CD14-positive monocyte (primary cell): ENCODE results near the gene DCLK3. TPM values are rescaled to one million over a fixed set of nuclear protein-coding genes. Genes with fewer than 3 reads are reported as not detected.

Source experiments
- DNase-seq, 3 donors: peaks; one replicate each; pipeline ENCODE4 v3.0.0-alpha.2; 2011 to 2022
- H2AFZ ChIP-seq: 2 replicates; pipeline ENCODE4 v1.6.0; 2012; ENCODE audit warnings: mild to moderate bottlenecking, low read depth, low read length, inconsistent platforms; ENCODE audit not compliant: insufficient read depth, poor library complexity, severe bottlenecking
- H3K27ac ChIP-seq, 2 donors: 1 replicate in 1 of 2; 2 replicates in 1 of 2; pipeline ENCODE4 v1.5.1; 2012 to 2013; ENCODE audit warnings: low read length in 2 of 2, control low read depth in 1 of 2, inconsistent platforms in 1 of 2, low read depth in 1 of 2, mild to moderate bottlenecking in 1 of 2
- H3K27me3 ChIP-seq, 2 donors: one replicate each; pipeline versions ENCODE4 v1.6.0 to v1.6.1; 2011 to 2013; ENCODE audit warnings: low read length in 2 of 2; ENCODE audit not compliant: control insufficient read depth in 2 of 2, insufficient read depth in 2 of 2
- H3K36me3 ChIP-seq, 2 donors: replicated peaks in 1 of 2; 1 replicate in 1 of 2; 2 replicates in 1 of 2; pipeline versions ENCODE4 v1.5.1 to v1.6.1; 2012 to 2013; ENCODE audit warnings: low read length in 2 of 2, control low read depth in 1 of 2, inconsistent platforms in 1 of 2, mild to moderate bottlenecking in 1 of 2; ENCODE audit not compliant: insufficient read depth in 2 of 2, control insufficient read depth in 1 of 2
- H3K4me1 ChIP-seq, 2 donors: 1 replicate in 1 of 2; 2 replicates in 1 of 2; pipeline versions ENCODE4 v1.5.1 to v1.6.1; 2012 to 2013; ENCODE audit warnings: low read length in 2 of 2, control low read depth in 1 of 2, inconsistent platforms in 1 of 2, mild to moderate bottlenecking in 1 of 2, moderate library complexity in 1 of 2; ENCODE audit not compliant: insufficient read depth in 2 of 2, control insufficient read depth in 1 of 2
- H3K4me2 ChIP-seq: replicated peaks from 2 replicates; pipeline ENCODE3; 2012; ENCODE audit warnings: low read length, moderate library complexity, mild to moderate bottlenecking; ENCODE audit not compliant: poor library complexity, severe bottlenecking; ENCODE audit errors: extremely low read depth
- H3K4me3 ChIP-seq, 3 experiments: fragments of 200-600 bp in 1 of 3; sonication (generic) in 1 of 3; replicated peaks in 1 of 3; 1 replicate in 2 of 3; 2 replicates in 1 of 3; pipeline ENCODE4 v1.5.1; 2011 to 2013; ENCODE audit warnings: low read length in 3 of 3, mild to moderate bottlenecking in 3 of 3, control low read depth in 2 of 3, low read depth in 2 of 3, inconsistent platforms in 1 of 3, moderate library complexity in 1 of 3
- H3K79me2 ChIP-seq: 2 replicates; pipeline ENCODE4 v1.6.0; 2012; ENCODE audit warnings: mild to moderate bottlenecking, control low read depth, inconsistent platforms, low read length, moderate library complexity; ENCODE audit not compliant: insufficient read depth
- H3K9ac ChIP-seq: 2 replicates; pipeline ENCODE4 v1.6.0; 2017; ENCODE audit warnings: low read length, mild to moderate bottlenecking; ENCODE audit not compliant: insufficient read depth, poor library complexity, severe bottlenecking
- H3K9me3 ChIP-seq, 2 donors: replicated peaks in 1 of 2; 1 replicate in 1 of 2; 2 replicates in 1 of 2; pipeline versions ENCODE4 v1.5.1 to v1.6.1; 2012 to 2013; ENCODE audit warnings: low read length in 2 of 2, control low read depth in 1 of 2; ENCODE audit not compliant: control insufficient read depth in 1 of 2, insufficient read depth in 1 of 2
- H4K20me1 ChIP-seq: 2 replicates; pipeline ENCODE4 v1.6.0; 2012; ENCODE audit warnings: mild to moderate bottlenecking, low read length, control low read depth, moderate library complexity; ENCODE audit not compliant: insufficient read depth
- H3K27ac Mint-ChIP-seq, 7 donors: one replicate each; pipeline ENCODE4 v1.8.0; 2020; ENCODE audit warnings: mild to moderate bottlenecking in 7 of 7, mixed read lengths in 7 of 7, moderate library complexity in 6 of 7, inconsistent platforms in 2 of 7
- H3K27me3 Mint-ChIP-seq, 3 donors: one replicate each; pipeline ENCODE4 v1.8.0; 2021 to 2022; ENCODE audit warnings: low read depth in 3 of 3, mild to moderate bottlenecking in 3 of 3, mixed read lengths in 3 of 3, moderate library complexity in 3 of 3, inconsistent platforms in 1 of 3
- H3K36me3 Mint-ChIP-seq, 2 donors: one replicate each; pipeline ENCODE4 v1.8.0; 2020; ENCODE audit warnings: mixed read lengths in 2 of 2, inconsistent platforms in 1 of 2, mild to moderate bottlenecking in 1 of 2
- H3K4me1 Mint-ChIP-seq: one replicate; pipeline ENCODE4 v1.8.0; 2020; ENCODE audit warnings: mild to moderate bottlenecking, mixed read lengths
- H3K4me3 Mint-ChIP-seq, 2 donors: one replicate each; pipeline ENCODE4 v1.8.0; 2020; ENCODE audit warnings: mild to moderate bottlenecking in 2 of 2, mixed read lengths in 2 of 2, moderate library complexity in 1 of 2
- H3K9me3 Mint-ChIP-seq, 7 donors: one replicate each; pipeline ENCODE4 v1.8.0; 2020 to 2022; ENCODE audit warnings: mixed read lengths in 7 of 7, mild to moderate bottlenecking in 6 of 7, moderate library complexity in 6 of 7, inconsistent platforms in 2 of 7
- WGBS: methylation state at CpG from one replicate; pipeline ENCODE4 v1.1.5; 2013; ENCODE audit warnings: missing lambda C conversion rate; ENCODE audit not compliant: insufficient coverage; 5-methylcytosine and 5-hydroxymethylcytosine counted together
- intact Hi-C, 2 donors: fragments of 100-400 bp; cut with micrococcal nuclease; formaldehyde crosslinking; loops; one replicate each; pipeline versions ENCODE4 v1.15.0 to v1.15.1; 2023
- polyA plus RNA-seq, 3 donors: library from polyadenylated mRNA; depleted of rRNA in 1 of 3; unstranded in 2 of 3; stranded (reverse) in 1 of 3; fragments of 300-500 nt in 2 of 3; fragments of >200 nt in 1 of 3; fragmentation: Illumina TruSeq in 2 of 3; gene quantifications; 1 replicate in 2 of 3; 2 replicates in 1 of 3; pipeline ENCODE4 v1.2.3, GENCODE V29; 2012 to 2021
- TF ChIP-seq, protein P1 (sequence below): fragments of 200-600 bp; IDR thresholded peaks from one replicate; pipeline ENCODE4 v1.8.0; 2022; ENCODE audit warnings: antibody characterized with exemption, mild to moderate bottlenecking

DCLK3 gene
- polyA plus RNA-seq, 3 donors: not detected

DNA sequence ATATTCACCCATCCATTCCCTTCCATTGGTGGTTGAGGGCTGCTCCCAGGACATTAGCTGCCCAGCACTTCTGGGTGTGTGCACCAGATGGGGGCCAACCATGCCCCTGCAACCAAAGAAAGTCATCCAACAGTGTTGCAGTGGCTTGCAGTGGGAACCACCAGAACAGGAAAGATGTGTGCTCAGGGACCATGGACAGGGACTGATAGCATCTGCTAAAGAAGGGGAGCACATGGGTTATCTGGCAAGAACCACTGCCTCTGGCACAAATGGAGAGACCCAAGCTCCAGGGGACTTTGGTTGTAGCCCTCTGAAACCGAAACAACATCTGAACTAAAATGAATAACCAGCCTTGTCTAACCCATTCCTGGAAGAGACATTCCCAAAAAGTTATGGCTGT lies 8.1 kb downstream of the DCLK3 start:
- peaks cover 0 to 6% (median 2%) of the 10 kb centered on the region in 3 donors for H3K27me3 Mint-ChIP-seq
- Histone ChIP-seq H3K4me1 (no peaks in the 10 kb centered on the region), H4K20me1 (no peaks in the 10 kb centered on the region), H3K79me2 (no peaks in the 10 kb centered on the region), H2AFZ (no peak overlapping the region), H3K36me3 (no peaks in the 10 kb centered on the region), H3K27me3 (no peaks in the 10 kb centered on the region), H3K9ac (no peak overlapping the region), H3K4me2 (no peak overlapping the region), H3K9me3 (no peaks in the 10 kb centered on the region), H3K4me3 (no peak overlapping the region), H3K27ac (no peak overlapping the region)
- TF ChIP-seq, protein P1, sequence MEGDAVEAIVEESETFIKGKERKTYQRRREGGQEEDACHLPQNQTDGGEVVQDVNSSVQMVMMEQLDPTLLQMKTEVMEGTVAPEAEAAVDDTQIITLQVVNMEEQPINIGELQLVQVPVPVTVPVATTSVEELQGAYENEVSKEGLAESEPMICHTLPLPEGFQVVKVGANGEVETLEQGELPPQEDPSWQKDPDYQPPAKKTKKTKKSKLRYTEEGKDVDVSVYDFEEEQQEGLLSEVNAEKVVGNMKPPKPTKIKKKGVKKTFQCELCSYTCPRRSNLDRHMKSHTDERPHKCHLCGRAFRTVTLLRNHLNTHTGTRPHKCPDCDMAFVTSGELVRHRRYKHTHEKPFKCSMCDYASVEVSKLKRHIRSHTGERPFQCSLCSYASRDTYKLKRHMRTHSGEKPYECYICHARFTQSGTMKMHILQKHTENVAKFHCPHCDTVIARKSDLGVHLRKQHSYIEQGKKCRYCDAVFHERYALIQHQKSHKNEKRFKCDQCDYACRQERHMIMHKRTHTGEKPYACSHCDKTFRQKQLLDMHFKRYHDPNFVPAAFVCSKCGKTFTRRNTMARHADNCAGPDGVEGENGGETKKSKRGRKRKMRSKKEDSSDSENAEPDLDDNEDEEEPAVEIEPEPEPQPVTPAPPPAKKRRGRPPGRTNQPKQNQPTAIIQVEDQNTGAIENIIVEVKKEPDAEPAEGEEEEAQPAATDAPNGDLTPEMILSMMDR: no peak
- intact Hi-C loops: no loop called here
- no peak overlapping the region for H3K4me3 Mint-ChIP-seq
- no peak for DNase-seq
- H3K36me3 Mint-ChIP-seq: no peaks in the 10 kb centered on the region
- WGBS: no CpG with 5 or more reads among the region's 1 CpG
- no peak overlapping the region for H3K27ac Mint-ChIP-seq
- peaks cover 0 to 5% (median 0%) of the 10 kb centered on the region in 7 donors for H3K9me3 Mint-ChIP-seq
- peaks cover 20% of the 10 kb centered on the region for H3K4me1 Mint-ChIP-seq

DNA sequence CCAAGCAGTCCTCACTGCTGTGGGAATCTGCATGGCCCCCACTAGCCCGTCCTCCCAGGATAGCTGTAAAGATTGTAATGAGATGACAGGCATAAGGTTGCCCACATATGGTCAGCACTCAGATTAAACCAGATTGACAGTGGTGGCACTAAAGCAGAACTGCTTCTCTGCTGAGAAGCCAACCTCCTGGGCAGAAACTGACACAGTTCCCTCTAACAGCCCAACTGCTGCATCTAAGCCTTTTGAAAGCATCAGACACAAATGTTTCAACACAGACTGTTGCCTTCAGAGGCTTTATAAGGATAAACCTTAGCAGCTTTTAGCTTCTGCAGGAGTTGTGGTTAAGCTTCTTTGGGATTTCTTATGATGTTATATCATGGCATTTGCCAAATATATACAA lies 13.0 kb downstream of the DCLK3 start:
- Histone ChIP-seq H4K20me1 (no peaks in the 10 kb centered on the region), H3K9ac (no peak overlapping the region), H3K4me2 (no peak overlapping the region), H3K4me3 (no peak overlapping the region), H2AFZ (peak overlapping the region; percentile 17), H3K36me3 (no peaks in the 10 kb centered on the region), H3K9me3 (no peaks in the 10 kb centered on the region), H3K79me2 (no peaks in the 10 kb centered on the region), H3K4me1 (no peaks in the 10 kb centered on the region), H3K27me3 (no peaks in the 10 kb centered on the region), H3K27ac (no peak overlapping the region)
- Mint-ChIP-seq H3K4me3 (no peak overlapping the region), H3K4me1 (no peaks in the 10 kb centered on the region), H3K36me3 (no peaks in the 10 kb centered on the region), H3K27me3 (peaks cover 0 to 2% (median 1%) of the 10 kb centered on the region in 3 donors), H3K9me3 (peaks cover 0 to 4% (median 0%) of the 10 kb centered on the region in 7 donors), H3K27ac (no peak overlapping the region)
- intact Hi-C loops: no loop called here
- TF ChIP-seq, protein P1: no peak
- 71% methylated on average over 1 of the region's 1 CpG for WGBS
- no peak for DNase-seq
